ENCODE results near the gene ZIC4.

DNA sequence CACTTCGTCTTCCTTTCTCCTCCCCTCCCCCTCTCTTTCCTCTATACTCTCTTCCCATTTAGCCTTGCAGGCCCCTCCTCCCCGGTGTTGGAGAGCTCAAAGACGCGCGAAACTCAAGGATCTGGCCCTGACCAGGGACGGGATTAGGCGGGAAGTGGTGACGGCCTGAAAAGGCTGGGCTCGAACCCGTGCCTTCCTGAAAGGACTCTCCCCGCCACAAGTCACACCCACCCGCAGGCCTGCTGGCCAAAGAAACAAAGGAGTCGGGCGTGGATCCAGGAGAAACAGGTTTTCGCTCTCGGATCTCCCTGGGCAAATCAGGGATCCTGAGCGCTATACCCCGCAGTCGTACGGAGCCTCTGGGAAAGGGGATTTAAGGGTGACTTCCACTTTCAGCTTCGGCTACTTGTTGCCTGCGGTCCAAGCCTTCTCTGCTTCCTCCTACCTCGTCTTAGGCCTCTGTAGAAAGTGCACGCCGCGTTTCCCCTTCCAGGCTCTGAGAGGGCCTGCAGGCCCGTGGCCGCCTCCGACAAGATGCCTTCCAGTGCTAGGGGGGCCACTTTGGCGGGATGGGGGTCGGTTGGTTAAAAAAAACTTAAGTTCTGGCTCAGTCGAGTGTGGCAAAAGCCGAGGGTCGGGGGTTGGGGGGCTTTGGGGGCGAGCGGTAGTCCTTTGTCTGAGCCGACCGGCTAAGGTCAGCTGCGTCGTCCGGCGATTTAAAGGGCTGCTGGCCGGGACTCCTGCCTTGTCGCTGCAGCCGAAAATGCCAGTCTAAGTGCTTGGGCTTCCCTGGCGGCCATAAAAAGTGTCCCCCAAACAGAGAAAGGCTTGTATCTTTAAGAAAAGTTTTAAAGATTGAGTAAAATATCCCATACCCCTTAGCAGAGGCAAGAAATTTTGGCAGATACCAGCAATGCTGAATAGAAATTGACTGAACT, 8.2 kb downstream of the ZIC4 start:
- TF ChIP-seq POLR2A (IDR thresholded peaks at IDR 0.05), result no peak
- TF ChIP-seq, protein P1, sequence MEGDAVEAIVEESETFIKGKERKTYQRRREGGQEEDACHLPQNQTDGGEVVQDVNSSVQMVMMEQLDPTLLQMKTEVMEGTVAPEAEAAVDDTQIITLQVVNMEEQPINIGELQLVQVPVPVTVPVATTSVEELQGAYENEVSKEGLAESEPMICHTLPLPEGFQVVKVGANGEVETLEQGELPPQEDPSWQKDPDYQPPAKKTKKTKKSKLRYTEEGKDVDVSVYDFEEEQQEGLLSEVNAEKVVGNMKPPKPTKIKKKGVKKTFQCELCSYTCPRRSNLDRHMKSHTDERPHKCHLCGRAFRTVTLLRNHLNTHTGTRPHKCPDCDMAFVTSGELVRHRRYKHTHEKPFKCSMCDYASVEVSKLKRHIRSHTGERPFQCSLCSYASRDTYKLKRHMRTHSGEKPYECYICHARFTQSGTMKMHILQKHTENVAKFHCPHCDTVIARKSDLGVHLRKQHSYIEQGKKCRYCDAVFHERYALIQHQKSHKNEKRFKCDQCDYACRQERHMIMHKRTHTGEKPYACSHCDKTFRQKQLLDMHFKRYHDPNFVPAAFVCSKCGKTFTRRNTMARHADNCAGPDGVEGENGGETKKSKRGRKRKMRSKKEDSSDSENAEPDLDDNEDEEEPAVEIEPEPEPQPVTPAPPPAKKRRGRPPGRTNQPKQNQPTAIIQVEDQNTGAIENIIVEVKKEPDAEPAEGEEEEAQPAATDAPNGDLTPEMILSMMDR (IDR thresholded peaks at IDR 0.05 in 4 of 5, conservative IDR thresholded peaks at IDR 0.05 in 1 of 5), result no peak
